ENCODE results near the gene P2RY1. TPM values are rescaled to one million over a fixed set of nuclear protein-coding genes. Genes with fewer than 3 reads are reported as not detected.

The P2RY1 gene
- total and polyA plus RNA-seq, 9 of the 15 experiments (the other 6 are each of a cell fraction or from before 2014, with no cell fraction given), result 6.0 to 27.9 (median 18.4) TPM

DNA sequence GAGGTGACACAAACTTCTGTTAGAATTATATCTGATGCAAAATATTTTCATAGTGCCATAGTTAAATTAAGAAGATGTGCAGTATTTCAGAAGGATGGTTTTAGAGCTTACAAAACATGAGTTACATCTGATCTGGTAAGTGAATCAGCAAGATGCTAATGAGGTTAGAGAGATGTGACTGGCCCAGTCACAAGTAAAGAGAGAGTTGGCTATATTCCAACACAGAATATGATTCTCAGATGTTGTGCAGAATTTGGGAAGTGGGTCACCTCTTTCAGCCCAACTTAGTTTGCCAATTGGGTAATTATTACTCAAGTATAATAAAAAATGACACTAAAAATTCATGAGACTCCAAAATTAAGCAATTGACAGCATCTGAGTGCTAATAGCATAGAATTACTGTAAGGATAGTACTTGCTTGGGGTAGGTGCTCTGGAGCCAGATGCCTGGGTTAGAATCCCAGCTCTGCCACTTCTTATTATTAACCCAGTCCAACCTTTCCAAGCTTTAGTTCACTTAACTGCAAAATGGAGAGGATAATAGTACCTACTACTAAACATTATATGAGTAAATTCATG is 30.8 kb downstream of the P2RY1 start (continued):
- TF ChIP-seq ZNF780A (CRISPR knock-in tag; IDR thresholded peaks at IDR 0.05) (no peak), RCOR1 (IDR thresholded peaks at IDR 0.05; ENCODE audit: borderline replicate concordance in 1 of 2, low read depth in 2 of 2, low read length in 2 of 2) (peak in 1 of 2 experiments; percentile 12; a peak in 1 of 4 replicates), FOXK1 (CRISPR knock-in tag; IDR thresholded peaks at IDR 0.05; ENCODE audit: borderline replicate concordance) (no peak), PPARD (CRISPR knock-in tag; IDR thresholded peaks at IDR 0.05) (no peak), ZNF175 (CRISPR knock-in tag; IDR thresholded peaks at IDR 0.05; ENCODE audit: low read depth) (no peak), MAFF (IDR thresholded peaks at IDR 0.05; ENCODE audit: low read length) (peak; percentile 2; the same call in 1 of the 2 replicates), YBX1 (IDR thresholded peaks at IDR 0.05) (no peak), NFIC (IDR thresholded peaks at IDR 0.05) (peak; percentile 89)
- TF ChIP-seq, protein P1, sequence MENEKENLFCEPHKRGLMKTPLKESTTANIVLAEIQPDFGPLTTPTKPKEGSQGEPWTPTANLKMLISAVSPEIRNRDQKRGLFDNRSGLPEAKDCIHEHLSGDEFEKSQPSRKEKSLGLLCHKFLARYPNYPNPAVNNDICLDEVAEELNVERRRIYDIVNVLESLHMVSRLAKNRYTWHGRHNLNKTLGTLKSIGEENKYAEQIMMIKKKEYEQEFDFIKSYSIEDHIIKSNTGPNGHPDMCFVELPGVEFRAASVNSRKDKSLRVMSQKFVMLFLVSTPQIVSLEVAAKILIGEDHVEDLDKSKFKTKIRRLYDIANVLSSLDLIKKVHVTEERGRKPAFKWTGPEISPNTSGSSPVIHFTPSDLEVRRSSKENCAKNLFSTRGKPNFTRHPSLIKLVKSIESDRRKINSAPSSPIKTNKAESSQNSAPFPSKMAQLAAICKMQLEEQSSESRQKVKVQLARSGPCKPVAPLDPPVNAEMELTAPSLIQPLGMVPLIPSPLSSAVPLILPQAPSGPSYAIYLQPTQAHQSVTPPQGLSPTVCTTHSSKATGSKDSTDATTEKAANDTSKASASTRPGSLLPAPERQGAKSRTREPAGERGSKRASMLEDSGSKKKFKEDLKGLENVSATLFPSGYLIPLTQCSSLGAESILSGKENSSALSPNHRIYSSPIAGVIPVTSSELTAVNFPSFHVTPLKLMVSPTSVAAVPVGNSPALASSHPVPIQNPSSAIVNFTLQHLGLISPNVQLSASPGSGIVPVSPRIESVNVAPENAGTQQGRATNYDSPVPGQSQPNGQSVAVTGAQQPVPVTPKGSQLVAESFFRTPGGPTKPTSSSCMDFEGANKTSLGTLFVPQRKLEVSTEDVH (IDR thresholded peaks at IDR 0.05; ENCODE audit: low read depth, partially characterized antibody), result no peak
- TF ChIP-seq, protein P2, sequence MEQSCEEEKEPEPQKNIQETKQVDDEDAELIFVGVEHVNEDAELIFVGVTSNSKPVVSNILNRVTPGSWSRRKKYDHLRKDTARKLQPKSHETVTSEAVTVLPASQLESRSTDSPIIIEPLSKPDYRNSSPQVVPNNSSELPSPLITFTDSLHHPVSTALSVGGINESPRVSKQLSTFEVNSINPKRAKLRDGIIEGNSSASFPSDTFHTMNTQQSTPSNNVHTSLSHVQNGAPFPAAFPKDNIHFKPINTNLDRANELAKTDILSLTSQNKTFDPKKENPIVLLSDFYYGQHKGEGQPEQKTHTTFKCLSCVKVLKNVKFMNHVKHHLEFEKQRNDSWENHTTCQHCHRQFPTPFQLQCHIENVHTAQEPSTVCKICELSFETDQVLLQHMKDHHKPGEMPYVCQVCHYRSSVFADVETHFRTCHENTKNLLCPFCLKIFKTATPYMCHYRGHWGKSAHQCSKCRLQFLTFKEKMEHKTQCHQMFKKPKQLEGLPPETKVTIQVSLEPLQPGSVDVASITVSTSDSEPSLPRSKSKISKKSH (CRISPR knock-in tag; IDR thresholded peaks at IDR 0.05), result no peak
- TF ChIP-seq, protein P3, sequence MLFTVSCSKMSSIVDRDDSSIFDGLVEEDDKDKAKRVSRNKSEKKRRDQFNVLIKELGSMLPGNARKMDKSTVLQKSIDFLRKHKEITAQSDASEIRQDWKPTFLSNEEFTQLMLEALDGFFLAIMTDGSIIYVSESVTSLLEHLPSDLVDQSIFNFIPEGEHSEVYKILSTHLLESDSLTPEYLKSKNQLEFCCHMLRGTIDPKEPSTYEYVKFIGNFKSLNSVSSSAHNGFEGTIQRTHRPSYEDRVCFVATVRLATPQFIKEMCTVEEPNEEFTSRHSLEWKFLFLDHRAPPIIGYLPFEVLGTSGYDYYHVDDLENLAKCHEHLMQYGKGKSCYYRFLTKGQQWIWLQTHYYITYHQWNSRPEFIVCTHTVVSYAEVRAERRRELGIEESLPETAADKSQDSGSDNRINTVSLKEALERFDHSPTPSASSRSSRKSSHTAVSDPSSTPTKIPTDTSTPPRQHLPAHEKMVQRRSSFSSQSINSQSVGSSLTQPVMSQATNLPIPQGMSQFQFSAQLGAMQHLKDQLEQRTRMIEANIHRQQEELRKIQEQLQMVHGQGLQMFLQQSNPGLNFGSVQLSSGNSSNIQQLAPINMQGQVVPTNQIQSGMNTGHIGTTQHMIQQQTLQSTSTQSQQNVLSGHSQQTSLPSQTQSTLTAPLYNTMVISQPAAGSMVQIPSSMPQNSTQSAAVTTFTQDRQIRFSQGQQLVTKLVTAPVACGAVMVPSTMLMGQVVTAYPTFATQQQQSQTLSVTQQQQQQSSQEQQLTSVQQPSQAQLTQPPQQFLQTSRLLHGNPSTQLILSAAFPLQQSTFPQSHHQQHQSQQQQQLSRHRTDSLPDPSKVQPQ (CRISPR knock-in tag; IDR thresholded peaks at IDR 0.05; ENCODE audit: borderline replicate concordance), result no peak
- TF ChIP-seq, protein P4, sequence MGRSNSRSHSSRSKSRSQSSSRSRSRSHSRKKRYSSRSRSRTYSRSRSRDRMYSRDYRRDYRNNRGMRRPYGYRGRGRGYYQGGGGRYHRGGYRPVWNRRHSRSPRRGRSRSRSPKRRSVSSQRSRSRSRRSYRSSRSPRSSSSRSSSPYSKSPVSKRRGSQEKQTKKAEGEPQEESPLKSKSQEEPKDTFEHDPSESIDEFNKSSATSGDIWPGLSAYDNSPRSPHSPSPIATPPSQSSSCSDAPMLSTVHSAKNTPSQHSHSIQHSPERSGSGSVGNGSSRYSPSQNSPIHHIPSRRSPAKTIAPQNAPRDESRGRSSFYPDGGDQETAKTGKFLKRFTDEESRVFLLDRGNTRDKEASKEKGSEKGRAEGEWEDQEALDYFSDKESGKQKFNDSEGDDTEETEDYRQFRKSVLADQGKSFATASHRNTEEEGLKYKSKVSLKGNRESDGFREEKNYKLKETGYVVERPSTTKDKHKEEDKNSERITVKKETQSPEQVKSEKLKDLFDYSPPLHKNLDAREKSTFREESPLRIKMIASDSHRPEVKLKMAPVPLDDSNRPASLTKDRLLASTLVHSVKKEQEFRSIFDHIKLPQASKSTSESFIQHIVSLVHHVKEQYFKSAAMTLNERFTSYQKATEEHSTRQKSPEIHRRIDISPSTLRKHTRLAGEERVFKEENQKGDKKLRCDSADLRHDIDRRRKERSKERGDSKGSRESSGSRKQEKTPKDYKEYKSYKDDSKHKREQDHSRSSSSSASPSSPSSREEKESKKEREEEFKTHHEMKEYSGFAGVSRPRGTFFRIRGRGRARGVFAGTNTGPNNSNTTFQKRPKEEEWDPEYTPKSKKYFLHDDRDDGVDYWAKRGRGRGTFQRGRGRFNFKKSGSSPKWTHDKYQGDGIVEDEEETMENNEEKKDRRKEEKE (IDR thresholded peaks at IDR 0.05; ENCODE audit: borderline replicate concordance in 1 of 2, control insufficient read depth in 1 of 2, low read depth in 2 of 2, low read length in 1 of 2), result no peak
- TF ChIP-seq, protein P5, sequence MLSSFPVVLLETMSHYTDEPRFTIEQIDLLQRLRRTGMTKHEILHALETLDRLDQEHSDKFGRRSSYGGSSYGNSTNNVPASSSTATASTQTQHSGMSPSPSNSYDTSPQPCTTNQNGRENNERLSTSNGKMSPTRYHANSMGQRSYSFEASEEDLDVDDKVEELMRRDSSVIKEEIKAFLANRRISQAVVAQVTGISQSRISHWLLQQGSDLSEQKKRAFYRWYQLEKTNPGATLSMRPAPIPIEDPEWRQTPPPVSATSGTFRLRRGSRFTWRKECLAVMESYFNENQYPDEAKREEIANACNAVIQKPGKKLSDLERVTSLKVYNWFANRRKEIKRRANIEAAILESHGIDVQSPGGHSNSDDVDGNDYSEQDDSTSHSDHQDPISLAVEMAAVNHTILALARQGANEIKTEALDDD (IDR thresholded peaks at IDR 0.05), result 0 out of 2 replicates have a peak, but pooled peaks have one; percentile 47
- TF ChIP-seq, protein P6, sequence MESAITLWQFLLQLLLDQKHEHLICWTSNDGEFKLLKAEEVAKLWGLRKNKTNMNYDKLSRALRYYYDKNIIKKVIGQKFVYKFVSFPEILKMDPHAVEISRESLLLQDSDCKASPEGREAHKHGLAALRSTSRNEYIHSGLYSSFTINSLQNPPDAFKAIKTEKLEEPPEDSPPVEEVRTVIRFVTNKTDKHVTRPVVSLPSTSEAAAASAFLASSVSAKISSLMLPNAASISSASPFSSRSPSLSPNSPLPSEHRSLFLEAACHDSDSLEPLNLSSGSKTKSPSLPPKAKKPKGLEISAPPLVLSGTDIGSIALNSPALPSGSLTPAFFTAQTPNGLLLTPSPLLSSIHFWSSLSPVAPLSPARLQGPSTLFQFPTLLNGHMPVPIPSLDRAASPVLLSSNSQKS (CRISPR knock-in tag; IDR thresholded peaks at IDR 0.05), result no peak
